ENCODE measurements around the gene HARS1. TPM values are rescaled to one million over a fixed set of nuclear protein-coding genes. Genes with fewer than 3 reads are reported as not detected.

HARS1 gene
- total RNA-seq, 1 donor from 2014 or later = 55.3 TPM

DNA sequence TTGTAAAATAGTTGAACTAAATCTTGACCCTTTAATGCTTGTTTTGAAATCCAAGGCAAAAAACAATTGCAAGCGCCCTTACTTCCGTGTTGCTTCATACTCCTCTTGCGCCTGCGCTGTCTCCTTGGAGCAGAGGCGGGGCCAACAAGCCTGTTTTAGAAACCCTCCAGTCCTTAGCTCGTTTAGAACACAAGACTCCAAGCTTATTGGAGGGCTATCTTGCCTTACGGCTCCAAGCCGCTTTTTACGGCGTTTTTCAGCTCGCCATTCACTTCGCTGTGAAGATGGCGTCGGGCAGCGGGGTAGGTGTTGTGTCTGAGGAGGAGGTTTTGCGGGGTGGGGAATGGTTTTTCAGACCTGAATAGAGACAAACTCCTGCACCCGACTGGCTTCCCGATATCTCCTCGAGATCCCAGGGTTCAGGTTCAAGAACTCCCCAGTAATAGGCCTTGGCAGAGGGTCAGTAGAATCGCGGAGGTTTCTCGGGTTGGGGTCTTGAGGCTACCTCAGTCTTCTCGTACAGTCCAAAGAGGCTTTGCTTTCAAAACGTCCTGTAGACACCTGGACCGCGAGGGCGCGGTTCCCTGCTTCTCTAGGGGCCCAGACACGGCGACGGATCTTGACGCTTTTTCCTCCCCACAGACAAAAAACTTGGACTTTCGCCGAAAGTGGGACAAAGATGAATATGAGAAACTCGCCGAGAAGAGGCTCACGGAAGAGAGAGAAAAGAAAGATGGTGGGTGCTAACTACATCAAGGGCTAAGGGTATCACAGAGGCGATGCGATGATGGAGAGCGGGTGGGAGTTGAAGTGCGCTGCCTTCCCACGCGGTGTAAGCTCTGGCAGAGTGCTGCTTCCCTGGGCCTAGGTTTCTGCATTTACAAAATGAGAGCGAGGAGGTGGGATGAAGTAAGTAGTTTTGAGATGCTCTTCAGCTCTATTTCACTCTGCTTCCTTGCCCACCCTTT, 9.3 kb upstream of the HARS1 start, which contains the start of gene ZMAT2:
ZMAT2 (plus strand) TSS at position 271 of the 968 bp plus-strand sequence; CDS start at position 285, 14 bp downstream.
- Histone ChIP-seq H3K36me3 (ENCODE audit: control insufficient read depth, insufficient read depth, low read length) (peaks cover 28% of the 10 kb centered on the region), H3K4me3 (ENCODE audit: low read depth, low read length) (peak within 1 kb of the TSS; percentile 74), H3K27me3 (ENCODE audit: control insufficient read depth, insufficient read depth, low read length) (no peaks in the 10 kb centered on the region)
- peak; percentile 98 for FAIRE-seq
- peak; percentile 99 for DNase-seq (ENCODE audit: low read depth)
- TF ChIP-seq, protein P1, sequence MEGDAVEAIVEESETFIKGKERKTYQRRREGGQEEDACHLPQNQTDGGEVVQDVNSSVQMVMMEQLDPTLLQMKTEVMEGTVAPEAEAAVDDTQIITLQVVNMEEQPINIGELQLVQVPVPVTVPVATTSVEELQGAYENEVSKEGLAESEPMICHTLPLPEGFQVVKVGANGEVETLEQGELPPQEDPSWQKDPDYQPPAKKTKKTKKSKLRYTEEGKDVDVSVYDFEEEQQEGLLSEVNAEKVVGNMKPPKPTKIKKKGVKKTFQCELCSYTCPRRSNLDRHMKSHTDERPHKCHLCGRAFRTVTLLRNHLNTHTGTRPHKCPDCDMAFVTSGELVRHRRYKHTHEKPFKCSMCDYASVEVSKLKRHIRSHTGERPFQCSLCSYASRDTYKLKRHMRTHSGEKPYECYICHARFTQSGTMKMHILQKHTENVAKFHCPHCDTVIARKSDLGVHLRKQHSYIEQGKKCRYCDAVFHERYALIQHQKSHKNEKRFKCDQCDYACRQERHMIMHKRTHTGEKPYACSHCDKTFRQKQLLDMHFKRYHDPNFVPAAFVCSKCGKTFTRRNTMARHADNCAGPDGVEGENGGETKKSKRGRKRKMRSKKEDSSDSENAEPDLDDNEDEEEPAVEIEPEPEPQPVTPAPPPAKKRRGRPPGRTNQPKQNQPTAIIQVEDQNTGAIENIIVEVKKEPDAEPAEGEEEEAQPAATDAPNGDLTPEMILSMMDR (IDR thresholded peaks at IDR 0.05; ENCODE audit: insufficient read depth, low read length, severe bottlenecking) = no peak

DNA sequence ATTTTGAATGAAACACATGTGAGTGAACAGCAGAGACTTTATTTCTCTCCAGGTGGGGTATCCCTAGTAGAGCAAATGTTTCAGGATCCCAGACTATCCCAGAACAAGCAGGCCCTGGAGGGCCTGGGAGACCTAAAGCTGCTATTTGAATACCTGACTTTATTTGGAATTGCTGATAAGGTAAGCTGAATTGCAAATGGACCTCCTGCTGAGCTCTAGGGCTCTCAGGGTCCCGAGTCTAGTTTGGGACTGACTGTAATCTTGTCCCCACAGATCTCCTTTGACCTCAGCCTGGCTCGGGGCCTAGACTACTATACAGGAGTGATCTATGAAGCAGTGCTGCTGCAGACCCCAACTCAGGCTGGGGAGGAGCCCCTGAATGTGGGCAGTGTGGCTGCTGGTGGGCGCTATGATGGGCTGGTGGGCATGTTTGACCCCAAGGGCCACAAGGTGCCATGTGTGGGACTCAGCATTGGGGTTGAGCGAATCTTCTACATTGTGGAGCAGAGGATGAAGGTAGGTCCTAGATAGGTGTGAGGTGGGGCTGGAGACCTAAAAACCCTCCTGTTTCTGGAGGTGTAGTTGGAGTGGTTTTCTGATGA, 5.8 kb upstream of the HARS1 start:
- Histone ChIP-seq H3K36me3 (ENCODE audit: control insufficient read depth, insufficient read depth, low read length) (peaks cover 27% of the 10 kb centered on the region), H3K27me3 (ENCODE audit: control insufficient read depth, insufficient read depth, low read length) (no peaks in the 10 kb centered on the region), H3K4me3 (ENCODE audit: low read depth, low read length) (no peak overlapping the region)
- FAIRE-seq (no peak), DNase-seq (ENCODE audit: low read depth) (no peak)
- TF ChIP-seq, protein P1 (IDR thresholded peaks at IDR 0.05; ENCODE audit: insufficient read depth, low read length, severe bottlenecking) = no peak

DNA sequence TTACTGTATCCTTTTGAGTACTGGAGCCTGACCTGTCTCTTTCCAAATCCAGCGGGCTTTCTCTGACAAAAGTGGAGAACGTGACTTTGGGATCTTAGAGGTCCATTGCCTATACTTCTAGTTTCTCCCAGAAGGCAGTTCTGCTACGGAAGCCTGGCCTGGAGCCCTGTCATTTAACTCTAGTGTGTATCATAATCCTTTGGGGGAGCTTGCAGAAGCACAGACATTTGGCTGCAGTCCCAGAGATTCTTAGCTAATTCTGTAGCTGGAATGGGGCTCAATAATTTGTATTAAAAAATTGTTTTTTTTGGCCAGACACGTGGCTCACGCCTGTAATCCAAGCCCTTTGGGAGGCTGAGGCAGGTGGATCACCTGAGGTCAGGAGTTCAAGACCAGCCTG, 3.1 kb upstream of the HARS1 start:
- DNase-seq (ENCODE audit: low read depth) (no peak), FAIRE-seq (no peak)
- peaks cover 29% of the 10 kb centered on the region for H3K36me3 ChIP-seq (ENCODE audit: control insufficient read depth, insufficient read depth, low read length)

DNA sequence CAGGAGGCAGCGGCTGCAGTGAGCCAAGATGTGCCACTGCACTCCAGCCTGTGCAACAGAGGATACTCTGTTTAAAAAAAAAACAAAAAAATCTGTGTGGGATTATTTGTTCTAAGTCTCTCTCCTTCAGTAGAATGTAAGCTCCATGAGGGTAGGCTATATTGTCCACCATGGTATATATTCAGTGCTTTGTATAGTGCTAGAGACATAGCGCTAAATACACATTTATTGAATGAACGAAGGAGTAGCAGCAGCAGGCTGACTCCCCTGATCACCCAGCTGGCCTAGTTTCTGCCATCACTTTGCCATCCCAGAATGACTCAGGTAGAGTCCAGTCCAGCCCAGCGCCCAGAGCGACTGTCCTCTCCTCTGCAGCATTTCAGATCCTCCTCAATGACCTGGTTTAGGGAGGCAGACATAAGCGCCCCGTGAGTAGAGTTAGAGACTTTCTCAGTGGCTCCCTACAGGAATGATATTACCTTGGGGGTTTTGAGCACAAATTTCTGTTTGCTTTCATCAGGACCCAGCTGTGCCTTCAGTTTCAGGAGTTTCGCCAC, 716 bp downstream of the HARS1 start:
- TF ChIP-seq, protein P1 (IDR thresholded peaks at IDR 0.05; ENCODE audit: insufficient read depth, low read length, severe bottlenecking) = no peak
- H3K4me3 ChIP-seq (ENCODE audit: low read depth, low read length) = peak overlapping the region; percentile 61
- DNase-seq (ENCODE audit: low read depth) (no peak), FAIRE-seq (no peak)
- H3K27me3 ChIP-seq (ENCODE audit: control insufficient read depth, insufficient read depth, low read length) = no peaks in the 10 kb centered on the region
- peaks cover 14% of the 10 kb centered on the region for H3K36me3 ChIP-seq (ENCODE audit: control insufficient read depth, insufficient read depth, low read length)

More for the DNA sequence above, 3.1 kb upstream of the HARS1 start:
- no peaks in the 10 kb centered on the region for H3K27me3 ChIP-seq (ENCODE audit: control insufficient read depth, insufficient read depth, low read length)
- TF ChIP-seq, protein P1 (IDR thresholded peaks at IDR 0.05; ENCODE audit: insufficient read depth, low read length, severe bottlenecking) = no peak
- no peak overlapping the region for H3K4me3 ChIP-seq (ENCODE audit: low read depth, low read length)

DNA sequence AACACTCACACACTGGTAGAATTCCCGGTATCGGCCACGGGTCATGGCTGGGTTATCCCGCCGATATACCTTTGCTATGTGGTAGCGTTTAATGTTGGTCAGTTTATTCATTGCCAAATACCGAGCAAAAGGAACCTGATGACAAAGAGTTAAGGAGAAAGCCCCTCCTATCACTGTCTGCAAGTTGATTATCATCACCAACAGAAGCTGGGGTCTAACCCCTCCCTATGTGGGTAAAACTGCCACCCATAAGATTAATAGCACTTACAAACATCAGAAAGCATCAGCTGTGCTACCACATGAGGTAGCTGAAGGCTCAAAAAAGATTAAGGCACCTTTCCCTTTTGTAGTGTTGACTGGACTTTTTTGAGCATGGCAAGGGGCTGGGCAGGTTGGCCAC, 12.2 kb downstream of the HARS1 start:
- TF ChIP-seq, protein P1 (IDR thresholded peaks at IDR 0.05; ENCODE audit: insufficient read depth, low read length, severe bottlenecking) = no peak
- no peak for FAIRE-seq
- no peak overlapping the region for H3K4me3 ChIP-seq (ENCODE audit: low read depth, low read length)
- DNase-seq (ENCODE audit: low read depth) = no peak
- H3K36me3 ChIP-seq (ENCODE audit: control insufficient read depth, insufficient read depth, low read length) = peaks cover 32% of the 10 kb centered on the region
- no peaks in the 10 kb centered on the region for H3K27me3 ChIP-seq (ENCODE audit: control insufficient read depth, insufficient read depth, low read length)
